ENCODE data around the gene FAM161B.

The FAM161B gene

GRCh38 chr14:73949752-73950734 is at the start of gene FAM161B, which contains the start of gene COQ6 (continued):
- TF ChIP-seq WT1 (tag by site-specific recombination; IDR thresholded peaks at IDR 0.05), result no peak
- peak; percentile 67 for TF ChIP-seq KLF1 (tag by site-specific recombination; IDR thresholded peaks at IDR 0.05)
- TF ChIP-seq ZNF174 (tag by site-specific recombination; IDR thresholded peaks at IDR 0.05), result no peak
- no peak for TF ChIP-seq ZNF560 (tag by site-specific recombination; IDR thresholded peaks at IDR 0.05; ENCODE audit: borderline replicate concordance)
- TF ChIP-seq ZNF19 (tag by site-specific recombination; IDR thresholded peaks at IDR 0.05; ENCODE audit: low read depth), result no peak
- no peak for TF ChIP-seq MEIS1 (CRISPR knock-in tag; IDR thresholded peaks at IDR 0.05; ENCODE audit: borderline replicate concordance)
- TF ChIP-seq ZNF660 (tag by site-specific recombination; IDR thresholded peaks at IDR 0.05), result peak; percentile 60; the same call in 1 of the 2 replicates
- TF ChIP-seq ZBTB20 (tag by site-specific recombination; IDR thresholded peaks at IDR 0.05), result peak; percentile 67; the same call in 1 of the 2 replicates
- TF ChIP-seq TRIM28 (IDR thresholded peaks at IDR 0.05; ENCODE audit: borderline replicate concordance, low read length), result peak; percentile 67; the same call in 1 of the 2 replicates
- no peak for TF ChIP-seq ZNF114 (tag by site-specific recombination; IDR thresholded peaks at IDR 0.05)
- no peak for TF ChIP-seq BCL11A (tag by site-specific recombination; IDR thresholded peaks at IDR 0.05; ENCODE audit: low read depth)
- TF ChIP-seq ZNF529 (tag by site-specific recombination; IDR thresholded peaks at IDR 0.05; ENCODE audit: insufficient replicate concordance), result no peak
- TF ChIP-seq ZNF341 (tag by site-specific recombination; IDR thresholded peaks at IDR 0.05; ENCODE audit: low read depth), result no peak; the same call in 1 of the 2 replicates
- TF ChIP-seq PRDM6 (tag by site-specific recombination; IDR thresholded peaks at IDR 0.05), result no peak
- no peak; the same call in 1 of the 2 replicates for TF ChIP-seq BCL11B (tag by site-specific recombination; IDR thresholded peaks at IDR 0.05; ENCODE audit: low read depth)
- TF ChIP-seq ZNF266 (tag by site-specific recombination; IDR thresholded peaks at IDR 0.05; ENCODE audit: low read depth), result no peak
- TF ChIP-seq TCF7L2 (IDR thresholded peaks at IDR 0.05; ENCODE audit: borderline replicate concordance, low read depth, low read length), result no peak
- TF ChIP-seq ZNF157 (tag by site-specific recombination; IDR thresholded peaks at IDR 0.05), result no peak
- TF ChIP-seq ZNF350 (tag by site-specific recombination; IDR thresholded peaks at IDR 0.05), result no peak
- no peak for TF ChIP-seq PRDM2 (tag by site-specific recombination; IDR thresholded peaks at IDR 0.05; ENCODE audit: borderline replicate concordance)
- TF ChIP-seq ZNF48 (tag by site-specific recombination; IDR thresholded peaks at IDR 0.05), result no peak
- no peak for TF ChIP-seq OVOL3 (tag by site-specific recombination; IDR thresholded peaks at IDR 0.05)
- TF ChIP-seq ZNF248 (tag by site-specific recombination; IDR thresholded peaks at IDR 0.05), result no peak
- peak; percentile 80; the same call in 1 of the 2 replicates for TF ChIP-seq ZNF501 (tag by site-specific recombination; IDR thresholded peaks at IDR 0.05)
- peak; percentile 27; the same call in 1 of the 2 replicates for TF ChIP-seq ZNF639 (tag by site-specific recombination; IDR thresholded peaks at IDR 0.05)
- peak; percentile 90 for TF ChIP-seq REST (tag by site-specific recombination; IDR thresholded peaks at IDR 0.05)
- TF ChIP-seq KLF9 (tag by site-specific recombination; IDR thresholded peaks at IDR 0.05; ENCODE audit: low read depth), result peak; percentile 89
